ENCODE data around the gene GNAI3.
A peak's percentile ranks its signal among the peaks of the same experiment; 100 is the strongest.

GNAI3 gene

DNA sequence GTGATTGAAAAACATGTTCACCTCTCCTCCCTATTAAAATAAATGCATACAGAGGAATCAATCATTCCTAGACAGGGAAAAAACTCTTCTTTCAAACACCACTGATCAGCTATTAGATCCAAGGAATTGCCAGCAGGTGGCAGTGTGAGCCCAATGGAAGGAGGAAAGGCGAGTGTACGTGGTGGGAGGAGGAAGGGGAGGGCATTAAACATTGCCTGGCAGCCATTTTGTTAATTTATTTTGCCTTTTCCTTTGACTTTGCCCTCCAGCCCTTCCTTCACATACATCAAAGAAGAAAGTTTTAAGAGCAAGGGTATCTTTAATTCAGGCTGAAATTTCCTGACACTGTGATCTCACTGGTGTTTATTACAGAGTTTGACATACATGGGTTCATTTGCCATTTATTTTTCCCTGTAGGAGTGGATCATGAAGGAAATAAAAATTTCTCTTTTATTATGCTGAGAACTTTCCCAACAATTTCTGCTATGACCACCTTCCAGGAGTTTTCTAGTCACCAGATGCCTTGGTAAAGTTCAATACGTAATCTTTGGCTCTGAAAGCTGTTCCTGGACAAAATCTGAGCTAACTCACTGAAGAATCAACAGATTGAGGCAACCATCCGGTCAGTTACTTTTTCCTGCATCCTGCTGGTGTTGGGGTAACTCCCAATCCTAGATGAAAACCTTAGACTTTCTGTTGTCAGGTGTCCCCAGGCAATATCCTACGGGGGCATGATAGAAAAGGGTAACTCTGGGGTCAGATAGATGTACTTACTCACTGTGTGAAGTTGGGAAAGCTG lies 1.9 kb upstream of the GNAI3 start:
- FAIRE-seq: peak; percentile 97

DNA sequence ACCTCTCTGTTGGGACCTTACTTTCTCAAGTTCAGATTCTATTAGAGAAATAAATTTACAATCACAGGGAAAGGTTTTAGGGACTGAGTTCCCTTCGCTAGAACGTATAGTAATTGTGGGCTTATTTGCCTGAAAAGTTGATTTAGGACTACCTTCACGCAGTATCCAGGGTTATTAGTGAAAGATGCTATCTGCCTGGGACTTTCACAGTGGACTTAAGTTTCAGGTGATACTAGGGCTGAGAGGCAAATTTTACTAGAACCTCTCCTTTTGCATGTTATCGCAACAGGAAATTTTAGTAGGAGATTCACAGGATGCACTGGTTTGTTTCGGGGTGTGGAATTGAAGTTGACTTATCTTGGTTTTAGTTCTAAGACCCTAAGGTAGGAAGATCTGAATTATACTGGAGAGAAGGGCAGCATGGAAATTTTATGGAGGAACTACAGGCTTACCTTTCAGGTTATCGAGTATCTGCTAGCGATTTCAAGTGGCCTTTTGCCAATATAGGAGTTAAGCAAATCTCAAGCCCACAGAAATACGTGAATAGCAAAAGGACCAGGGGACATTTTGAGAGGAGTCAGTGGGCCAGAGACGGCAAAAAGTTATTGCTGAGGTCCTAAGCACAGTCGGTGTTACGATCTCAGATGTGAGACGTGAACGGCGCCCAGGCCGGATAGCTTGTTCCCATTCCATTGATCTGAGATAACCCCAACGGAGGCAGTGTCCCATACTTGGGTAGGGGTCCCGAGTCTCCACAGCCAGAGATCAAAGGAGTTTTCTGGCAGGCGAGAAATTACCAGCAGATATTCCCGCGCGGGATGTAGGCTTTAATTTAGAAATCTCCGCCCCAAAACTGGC lies 723 bp upstream of the GNAI3 start:
- FAIRE-seq: no peak

DNA sequence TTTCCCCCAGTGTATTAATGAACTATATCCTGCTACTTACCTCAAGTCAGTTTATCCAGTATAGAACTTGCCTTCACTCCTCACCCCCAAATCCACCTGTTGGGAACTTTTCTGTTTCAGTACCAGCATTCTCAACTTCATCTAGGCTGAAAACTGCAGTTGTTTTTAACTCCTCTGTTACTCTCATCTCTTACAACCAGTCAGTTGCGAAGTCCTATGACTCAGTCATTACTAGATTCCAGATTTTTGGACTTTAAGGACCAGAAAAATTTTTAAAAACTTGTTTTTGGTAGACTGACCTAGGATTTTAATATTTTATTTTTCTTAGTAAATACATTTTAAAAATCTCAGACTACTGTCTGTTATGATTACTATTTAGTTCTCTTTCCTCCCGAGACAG lies 8.1 kb downstream of the GNAI3 start:
- no peak for FAIRE-seq

DNA sequence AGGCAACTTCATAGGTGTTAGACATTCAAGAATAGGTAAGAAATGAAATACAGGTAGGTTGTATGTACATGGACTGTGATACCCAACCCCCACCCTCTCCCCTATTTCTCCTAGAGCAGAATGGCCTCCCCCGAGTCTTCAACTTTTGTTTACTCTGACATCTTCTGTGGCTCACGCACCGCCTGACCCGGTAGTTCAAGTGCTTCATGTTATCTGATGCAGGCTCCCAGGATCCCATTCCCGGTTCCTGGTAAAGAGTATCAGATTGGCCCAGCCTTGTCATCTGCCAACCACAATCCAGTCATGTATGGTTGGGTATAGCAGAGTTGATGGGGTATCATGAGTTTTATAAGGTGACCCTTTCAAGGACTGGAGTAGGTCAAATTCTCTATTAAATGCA lies 9.1 kb downstream of the GNAI3 start:
- FAIRE-seq: no peak

DNA sequence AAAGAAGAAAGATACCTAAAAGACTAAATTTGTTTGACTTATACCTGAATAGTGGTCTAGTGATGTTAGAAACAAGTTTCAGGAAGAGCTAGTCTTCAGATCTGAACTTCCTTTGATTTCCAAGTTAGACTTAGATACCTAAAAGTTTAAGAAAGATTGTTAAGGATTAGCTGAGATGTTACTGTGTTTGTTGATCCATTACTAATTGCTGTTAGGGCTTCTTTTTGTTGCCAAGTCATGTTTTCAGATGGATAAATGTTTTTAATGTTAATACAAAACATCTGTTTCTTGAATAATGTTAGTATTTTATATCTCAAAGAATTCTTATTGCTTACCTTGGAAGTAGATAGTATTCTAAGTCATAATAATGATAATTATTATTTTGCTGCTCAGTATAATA lies 11.6 kb downstream of the GNAI3 start:
- FAIRE-seq: peak; percentile 59

DNA sequence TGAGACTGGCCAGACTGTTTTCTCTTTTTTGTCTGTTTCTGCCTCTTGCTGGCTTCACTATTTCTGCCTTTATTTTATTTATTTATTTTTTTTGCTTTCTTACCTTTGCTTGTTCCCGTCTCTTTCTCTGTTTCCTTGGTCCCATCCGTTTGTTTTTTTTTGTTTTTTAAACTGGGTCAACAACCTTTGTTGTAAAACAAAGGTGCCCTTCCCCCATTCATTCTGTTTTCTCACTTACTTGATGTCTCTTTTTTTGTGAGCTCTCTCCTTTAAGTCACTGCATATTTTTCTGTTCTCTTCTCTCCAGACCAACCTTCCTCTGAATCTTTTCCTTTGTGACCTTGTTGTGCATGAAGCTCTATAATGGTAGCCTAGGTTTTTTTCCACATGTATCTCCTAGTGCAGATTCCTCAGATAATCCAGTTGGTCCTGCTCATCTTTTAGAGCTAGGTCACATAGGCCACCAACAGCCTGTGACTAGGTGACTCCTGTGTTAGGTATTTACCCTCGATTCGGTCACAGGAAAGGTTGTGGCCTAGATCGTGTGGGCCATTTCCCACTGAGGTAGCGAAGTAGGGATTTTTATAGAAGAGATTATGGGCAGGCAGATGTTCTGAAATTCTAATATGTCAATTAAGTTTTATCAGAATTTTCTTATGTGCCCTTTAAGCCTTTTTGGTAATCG lies 15.9 kb downstream of the GNAI3 start:
- FAIRE-seq: no peak

DNA sequence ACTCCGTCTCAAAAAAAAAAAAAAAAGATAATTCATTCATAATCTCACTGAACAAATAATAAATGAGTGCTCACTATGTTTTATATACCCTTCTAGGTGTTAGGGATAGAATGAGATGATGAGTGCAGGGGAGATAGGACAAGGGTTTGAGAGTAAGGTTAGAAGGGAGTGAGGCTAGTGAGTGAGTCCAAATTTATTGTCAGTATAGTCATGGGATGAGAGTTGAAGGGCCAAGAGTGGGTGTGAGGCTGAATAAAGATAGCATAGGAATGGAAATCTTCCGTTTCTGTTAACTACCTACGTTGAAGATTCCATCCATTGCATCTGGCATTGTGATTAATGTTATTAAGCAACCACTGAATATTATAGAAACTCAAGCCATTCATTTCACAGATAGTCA lies 16.8 kb downstream of the GNAI3 start:
- no peak for FAIRE-seq

DNA sequence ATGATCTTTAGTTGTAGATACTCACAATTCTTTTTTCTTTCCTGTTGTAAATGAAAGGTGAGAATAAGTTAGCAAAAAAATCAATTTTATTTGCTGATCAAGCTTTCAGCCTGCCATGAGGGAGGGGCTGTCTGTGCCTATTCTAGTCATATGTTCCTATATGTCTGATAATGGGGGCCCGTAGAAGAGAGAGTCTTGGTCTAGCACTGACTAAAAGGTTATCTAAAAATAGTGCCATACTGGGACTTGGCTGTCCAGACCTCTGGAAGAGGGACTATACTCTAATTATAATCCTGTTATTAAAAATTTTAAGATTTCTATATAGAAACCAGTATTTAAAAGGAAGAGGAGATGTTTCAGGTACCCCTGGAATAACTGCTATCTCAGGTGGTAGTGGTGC lies 18.6 kb downstream of the GNAI3 start:
- FAIRE-seq: no peak

DNA sequence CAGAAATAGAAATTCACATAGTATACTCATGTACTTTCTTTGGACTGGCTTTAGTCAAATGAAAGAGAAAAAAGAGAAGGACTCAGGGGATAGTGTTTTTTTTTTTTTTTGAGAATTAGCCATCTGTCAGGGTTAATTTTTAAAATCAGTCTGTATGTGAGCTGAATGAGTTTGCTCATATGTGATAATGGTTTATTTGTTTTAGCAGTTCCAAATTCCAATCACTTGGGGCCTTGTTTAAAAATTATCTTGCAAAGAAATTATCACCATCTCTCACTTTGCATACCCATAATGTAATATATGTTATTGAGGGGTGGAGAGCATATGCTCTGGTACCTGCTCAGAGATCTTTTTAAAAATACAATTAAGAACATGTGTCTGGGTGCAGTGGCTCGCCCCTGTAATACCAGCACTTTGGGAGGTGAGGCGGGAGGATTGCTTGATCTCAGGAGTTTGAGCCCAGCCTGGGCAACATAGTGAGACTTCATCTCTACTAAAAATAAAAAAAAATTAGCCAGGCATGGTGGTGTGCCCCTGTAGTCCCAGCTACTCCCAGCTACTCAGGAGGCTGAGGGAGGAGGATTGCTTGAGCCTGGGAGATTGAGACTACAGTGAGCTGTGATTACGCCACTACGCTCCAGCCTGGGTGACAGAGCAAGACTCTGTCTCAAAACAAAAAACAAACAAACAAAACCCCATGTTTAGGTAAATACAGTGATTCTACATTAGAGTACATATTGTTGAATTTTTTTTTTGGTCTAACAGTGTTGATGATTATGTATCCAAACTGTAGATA lies 19.7 kb downstream of the GNAI3 start:
- no peak for FAIRE-seq

DNA sequence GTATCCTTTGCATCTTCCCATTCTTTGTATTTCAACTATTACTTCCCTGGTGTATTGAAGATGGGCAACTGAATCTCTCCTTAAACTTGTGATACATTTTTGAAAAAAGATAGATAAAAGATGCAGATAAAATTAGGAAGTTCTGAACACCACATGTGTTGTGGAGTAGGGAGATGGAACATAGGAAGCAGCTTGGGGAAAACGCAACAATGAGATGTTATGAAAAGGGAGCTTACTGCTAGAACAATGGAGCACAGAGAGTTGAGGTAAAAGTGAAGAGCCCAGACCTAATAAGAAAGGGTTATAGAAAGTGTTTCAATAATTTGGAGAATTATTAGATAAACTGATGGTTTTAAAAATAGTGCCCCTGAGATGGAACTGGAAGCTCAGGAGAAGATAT lies 20.9 kb downstream of the GNAI3 start:
- FAIRE-seq: no peak

DNA sequence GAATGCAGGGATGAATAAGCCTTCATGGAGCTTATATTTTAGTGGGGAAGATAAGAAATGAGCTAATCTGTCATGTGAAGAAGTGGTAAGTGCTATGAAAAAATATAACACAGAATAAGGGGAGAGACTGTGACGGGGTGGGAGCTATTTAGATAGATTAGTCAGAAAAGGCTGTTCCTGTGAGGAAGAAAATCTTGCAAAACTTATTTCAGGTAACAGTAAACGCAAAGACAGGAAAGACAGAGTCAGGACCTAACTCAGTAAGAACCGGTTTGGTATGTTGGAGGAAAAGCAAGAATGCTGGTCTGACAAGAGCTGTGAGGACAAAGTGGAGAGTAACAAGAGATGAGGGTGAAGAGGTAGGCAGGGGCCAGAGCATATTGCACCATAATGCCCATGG lies 22.0 kb downstream of the GNAI3 start:
- no peak for FAIRE-seq

DNA sequence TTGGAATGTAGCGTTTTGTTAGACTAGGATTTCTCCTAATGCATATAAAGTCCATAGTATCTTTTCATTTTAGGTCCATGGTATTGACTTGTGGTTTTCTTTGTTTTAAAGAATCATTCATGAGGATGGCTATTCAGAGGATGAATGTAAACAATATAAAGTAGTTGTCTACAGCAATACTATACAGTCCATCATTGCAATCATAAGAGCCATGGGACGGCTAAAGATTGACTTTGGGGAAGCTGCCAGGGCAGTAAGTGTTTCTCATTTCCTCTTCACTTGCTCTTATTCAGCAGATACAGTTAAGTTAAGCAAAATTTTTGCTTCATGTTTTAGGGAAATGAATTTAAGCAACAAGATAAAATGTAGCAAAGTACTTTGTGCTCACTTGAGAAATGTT lies 25.4 kb downstream of the GNAI3 start:
- FAIRE-seq: no peak

DNA sequence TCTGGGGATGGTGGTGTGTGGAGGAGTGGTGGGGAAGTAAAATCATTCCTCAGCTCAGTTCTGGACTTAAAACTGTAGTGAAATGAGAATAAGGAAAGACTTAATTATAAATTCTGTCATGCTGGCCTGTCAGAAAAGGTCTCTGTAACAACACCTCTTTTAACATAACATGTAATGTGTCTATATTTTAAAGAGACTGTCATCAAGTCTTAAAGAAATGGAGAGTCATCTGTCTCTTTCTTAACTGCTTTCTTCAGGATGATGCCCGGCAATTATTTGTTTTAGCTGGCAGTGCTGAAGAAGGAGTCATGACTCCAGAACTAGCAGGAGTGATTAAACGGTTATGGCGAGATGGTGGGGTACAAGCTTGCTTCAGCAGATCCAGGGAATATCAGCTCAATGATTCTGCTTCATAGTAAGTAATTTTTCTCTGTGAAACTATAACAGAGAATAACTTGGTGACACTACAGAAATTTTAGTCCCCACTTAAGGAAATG lies 30.6 kb downstream of the GNAI3 start:
- no peak for FAIRE-seq

DNA sequence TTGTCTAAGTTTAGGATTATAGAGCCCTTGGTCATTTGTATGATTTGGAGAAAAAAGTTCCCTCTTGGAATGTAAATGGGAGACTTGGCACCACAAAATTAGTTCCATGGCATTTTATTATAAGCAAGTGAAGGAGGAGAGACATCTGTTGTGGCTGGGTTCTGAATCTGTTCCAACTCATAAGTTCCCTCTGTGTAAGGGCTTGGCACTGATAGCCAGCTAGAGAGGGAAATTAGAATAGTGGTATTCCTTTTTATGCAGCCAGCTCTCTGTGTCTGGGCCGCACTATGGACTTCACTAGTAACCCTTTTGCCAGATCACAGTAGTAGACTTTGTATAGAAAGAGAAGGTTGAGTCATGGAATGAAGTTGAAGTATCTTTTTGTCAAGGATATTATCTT lies 31.1 kb downstream of the GNAI3 start:
- no peak for FAIRE-seq

DNA sequence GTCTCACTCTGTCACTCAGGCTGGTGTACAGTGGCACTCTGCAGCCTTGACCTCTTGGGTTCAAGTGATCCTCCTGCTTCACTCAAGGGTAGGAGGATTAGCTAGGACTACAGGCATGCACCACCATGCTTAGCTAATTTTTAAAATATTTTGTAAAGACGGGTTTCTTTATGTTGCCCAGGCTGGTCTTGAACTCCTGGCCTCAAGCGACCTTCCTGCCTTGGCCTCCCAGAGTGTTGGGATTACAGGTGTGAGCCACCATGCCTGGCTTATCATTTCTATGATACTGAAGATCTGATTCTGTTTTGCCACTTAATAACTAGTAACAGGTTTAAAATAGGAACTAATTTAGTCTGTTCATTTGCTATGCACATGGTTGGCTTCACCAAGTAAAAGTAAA lies 33.6 kb downstream of the GNAI3 start:
- no peak for FAIRE-seq

DNA sequence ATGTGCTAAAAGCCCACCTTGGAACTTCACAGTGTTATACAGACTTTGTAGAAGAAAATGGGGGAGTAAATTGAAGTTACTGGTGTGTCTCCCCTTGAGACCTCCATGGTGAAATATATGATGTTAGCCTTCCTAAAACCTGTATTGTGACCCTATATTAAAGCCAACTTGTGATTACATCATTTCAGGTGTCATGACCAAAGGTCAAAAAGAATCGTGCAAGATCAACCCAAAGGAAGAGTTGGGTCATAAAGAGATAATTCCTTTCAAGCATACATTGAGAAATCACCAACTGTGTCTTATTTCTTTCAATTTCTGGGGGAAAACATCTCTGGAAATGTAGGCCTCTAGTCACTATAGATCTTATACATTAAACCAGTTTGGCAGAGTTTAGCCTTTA lies 36.4 kb downstream of the GNAI3 start:
- FAIRE-seq: no peak

DNA sequence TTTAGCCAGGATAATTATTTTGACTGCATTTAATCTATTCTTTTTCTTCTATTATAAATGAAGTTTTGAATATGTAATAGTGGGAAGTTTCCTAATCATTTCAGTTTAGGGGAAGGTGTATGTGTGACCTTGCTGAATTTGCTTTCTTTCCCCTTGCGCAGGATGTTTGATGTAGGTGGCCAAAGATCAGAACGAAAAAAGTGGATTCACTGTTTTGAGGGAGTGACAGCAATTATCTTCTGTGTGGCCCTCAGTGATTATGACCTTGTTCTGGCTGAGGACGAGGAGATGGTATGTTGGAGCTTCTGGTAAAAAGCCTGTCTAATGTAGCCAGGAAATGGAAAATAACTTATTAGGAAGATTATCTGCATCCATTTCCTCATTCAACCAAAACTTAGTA lies 37.6 kb downstream of the GNAI3 start:
- FAIRE-seq: no peak

DNA sequence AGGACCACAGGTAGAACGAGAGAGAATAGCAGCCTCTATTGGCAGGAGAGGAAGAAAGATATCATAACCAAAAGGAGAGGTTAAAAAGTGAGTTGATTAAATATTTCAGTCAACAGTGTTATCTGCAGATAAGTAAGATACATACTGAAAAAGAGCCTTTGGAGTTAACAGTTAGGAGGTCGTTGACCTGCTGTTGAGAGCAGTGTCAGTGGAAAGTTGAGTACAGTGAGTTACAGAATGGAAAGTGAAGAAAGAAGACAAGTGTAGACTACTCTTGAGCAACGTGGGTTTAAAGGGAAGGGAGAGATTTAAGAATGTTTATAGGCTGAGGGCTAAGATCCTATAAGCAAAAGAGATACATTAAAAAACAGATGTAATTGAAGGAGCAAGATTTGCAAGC lies 40.8 kb downstream of the GNAI3 start:
- no peak for FAIRE-seq

DNA sequence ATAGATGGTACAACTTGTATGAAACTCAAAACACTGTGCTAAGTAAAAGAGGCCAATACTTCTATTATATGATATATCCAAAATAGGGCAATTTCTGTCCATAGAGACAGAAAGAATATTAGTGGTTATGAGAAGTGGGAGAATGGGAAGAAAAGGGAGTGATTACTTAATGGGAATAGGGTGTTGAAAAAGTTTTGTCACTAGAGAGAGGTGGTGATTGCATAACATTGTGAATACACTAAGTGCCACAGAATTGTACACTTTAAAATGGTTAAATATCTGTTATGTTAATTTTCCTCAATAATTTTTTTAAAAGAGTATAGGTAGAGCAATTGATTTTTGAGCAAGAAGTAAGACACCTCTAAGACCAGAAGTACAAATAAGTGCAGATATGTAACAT lies 41.3 kb downstream of the GNAI3 start:
- FAIRE-seq: no peak

DNA sequence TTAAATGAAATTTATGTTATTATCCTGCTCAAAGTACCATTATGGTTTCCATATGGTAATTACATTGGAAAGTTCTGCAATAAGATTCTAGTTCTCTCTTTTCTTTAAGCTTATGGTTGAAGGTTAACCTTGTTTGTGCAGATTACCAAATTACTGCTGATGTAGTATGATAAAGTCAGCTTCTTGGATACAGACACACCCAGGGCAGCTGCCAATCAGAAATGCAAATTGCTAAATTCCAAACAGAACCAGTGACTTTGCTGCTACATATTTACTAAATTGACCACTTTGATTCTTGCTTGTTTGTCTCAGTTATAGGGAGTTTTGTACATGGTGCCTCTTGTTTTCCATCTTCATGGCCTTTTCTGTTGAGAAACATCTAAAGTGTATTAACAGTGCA lies 44.5 kb downstream of the GNAI3 start:
- no peak for FAIRE-seq

DNA sequence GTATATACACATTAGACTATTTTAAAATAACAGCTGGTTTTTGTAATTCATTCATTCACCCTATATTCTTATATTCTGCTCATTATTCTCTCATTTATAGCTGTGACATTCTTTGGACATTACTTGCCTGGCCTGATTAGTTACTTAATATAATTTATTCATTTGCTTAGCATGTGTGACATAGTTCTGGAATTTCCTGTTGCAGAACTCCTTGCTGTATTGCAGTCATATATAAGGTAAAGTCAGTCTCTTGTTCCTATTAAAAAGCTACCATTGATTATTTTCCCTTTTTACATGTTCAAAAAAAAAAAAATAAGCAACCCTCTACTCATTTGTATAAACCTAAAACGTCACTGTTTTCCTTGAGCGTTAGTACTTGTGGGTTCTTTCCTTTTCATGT lies 47.1 kb downstream of the GNAI3 start:
- FAIRE-seq: no peak

DNA sequence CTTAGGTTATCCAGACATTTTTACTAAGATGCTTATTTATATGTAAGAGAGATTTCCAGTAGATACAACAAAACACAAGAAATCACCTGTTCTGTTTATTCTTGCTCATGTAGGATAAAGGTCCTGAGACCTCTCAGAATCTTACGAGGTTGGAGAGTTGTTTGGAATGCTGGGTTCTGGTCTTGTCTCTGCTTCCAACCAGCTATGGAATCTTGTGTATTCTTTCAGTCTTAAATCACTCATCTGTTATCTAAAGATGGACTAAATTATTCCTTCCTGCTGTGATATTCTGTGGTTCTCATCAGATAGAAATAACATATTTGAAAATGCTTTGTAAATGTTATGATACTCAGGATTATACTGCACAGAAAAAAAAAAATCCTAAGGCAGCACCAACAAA lies 49.7 kb downstream of the GNAI3 start:
- FAIRE-seq: no peak

DNA sequence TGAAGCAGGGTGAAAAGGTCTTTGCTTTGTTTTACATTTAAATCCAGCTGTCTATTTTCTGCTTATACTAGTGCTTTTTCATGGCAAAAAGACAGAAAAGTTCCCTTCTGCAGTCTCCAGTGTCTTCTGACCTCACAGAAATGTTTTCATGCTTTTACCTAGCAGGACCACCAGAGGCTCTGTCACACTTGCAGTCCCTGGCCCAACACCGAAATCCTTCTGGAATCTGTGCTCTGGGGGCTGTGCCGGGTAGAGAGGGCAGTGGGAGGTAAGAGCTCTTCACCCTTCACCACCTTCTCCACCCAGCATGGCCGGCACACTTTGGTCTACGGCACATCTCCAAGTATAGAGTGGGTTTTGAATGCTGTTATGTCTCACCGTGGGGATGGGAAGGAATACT lies 50.2 kb downstream of the GNAI3 start:
- FAIRE-seq: no peak
